Muscle layer of duodenum (tissue), 2 donors: ENCODE data around the gene CST9.

Experiments used
- H3K27ac ChIP-seq: one replicate; pipeline ENCODE4 v1.7.0; 2013; ENCODE audit warnings: mild to moderate bottlenecking, low read length
- H3K27me3 ChIP-seq: one replicate; pipeline ENCODE4 v1.7.0; 2013; ENCODE audit warnings: low read depth, mild to moderate bottlenecking, control low read depth, low read length
- H3K36me3 ChIP-seq, 2 donors: one replicate each; pipeline ENCODE4 v1.7.0; 2013; ENCODE audit warnings: low read length in 2 of 2, control low read depth in 1 of 2, mild to moderate bottlenecking in 1 of 2; ENCODE audit not compliant: insufficient read depth in 2 of 2, control insufficient read depth in 1 of 2
- H3K4me1 ChIP-seq, 2 donors: one replicate each; pipeline ENCODE4 v1.7.0; 2013; ENCODE audit warnings: low read length in 2 of 2, mild to moderate bottlenecking in 2 of 2, control low read depth in 1 of 2, moderate library complexity in 1 of 2; ENCODE audit not compliant: insufficient read depth in 2 of 2, control insufficient read depth in 1 of 2
- H3K4me3 ChIP-seq, 2 donors: one replicate each; pipeline ENCODE4 v1.7.0; 2013; ENCODE audit warnings: low read length in 2 of 2, low read depth in 1 of 2, mild to moderate bottlenecking in 1 of 2
- H3K9me3 ChIP-seq, 2 donors: one replicate each; pipeline ENCODE4 v1.7.0; 2013; ENCODE audit warnings: low read length in 2 of 2, control low read depth in 1 of 2, mild to moderate bottlenecking in 1 of 2; ENCODE audit not compliant: control insufficient read depth in 1 of 2
- donor health status: healthy.

Gene CST9

DNA sequence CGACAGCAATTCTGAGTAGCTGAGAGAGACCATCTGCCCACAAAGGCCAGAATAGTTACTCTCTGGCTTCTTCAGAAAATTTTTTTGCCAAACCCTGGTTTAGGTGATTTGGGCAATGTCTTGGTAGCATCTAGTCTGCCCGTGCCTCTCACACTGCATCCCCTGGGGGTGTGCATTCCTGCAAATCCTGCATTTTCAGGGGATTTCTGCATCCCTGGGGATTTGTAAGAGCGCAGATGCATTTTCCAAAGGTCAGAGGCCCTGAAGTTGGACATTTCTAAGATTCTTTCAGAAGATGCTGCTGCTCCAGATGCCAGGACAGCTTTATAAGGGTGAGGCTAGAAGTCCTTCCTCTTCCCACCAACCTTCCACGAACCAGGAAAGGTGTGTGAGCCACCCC, 4.0 kb downstream of the CST9 start:
- Histone ChIP-seq H3K27ac (no peak overlapping the region), H3K4me1 (peaks cover 0 to 5% of the 10 kb centered on the region in 2 donors), H3K36me3 (no peaks in the 10 kb centered on the region), H3K4me3 (no peak overlapping the region), H3K27me3 (no peaks in the 10 kb centered on the region), H3K9me3 (no peaks in the 10 kb centered on the region)

DNA sequence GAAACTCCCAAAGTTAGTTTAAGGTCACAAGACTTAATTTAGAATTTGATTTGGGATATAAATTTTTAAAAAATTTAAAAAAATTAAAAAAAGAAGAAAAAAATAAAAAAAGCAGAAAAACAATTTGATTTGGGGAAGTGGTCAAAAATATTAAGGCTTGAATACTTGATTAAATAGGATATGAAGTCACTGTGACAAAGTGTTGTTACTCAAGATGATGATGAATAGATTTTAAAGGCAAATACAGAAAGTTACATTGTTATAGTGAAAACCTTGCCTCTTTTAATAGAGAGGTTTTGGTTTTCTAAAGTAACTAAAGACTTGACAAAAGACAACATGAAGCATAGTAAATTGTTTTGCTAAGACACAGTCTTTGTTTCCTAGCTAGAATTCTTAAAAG, 7.2 kb downstream of the CST9 start:
- Histone ChIP-seq H3K36me3 (no peaks in the 10 kb centered on the region), H3K27ac (no peak overlapping the region), H3K9me3 (no peaks in the 10 kb centered on the region), H3K4me3 (no peak overlapping the region), H3K4me1 (no peaks in the 10 kb centered on the region), H3K27me3 (no peaks in the 10 kb centered on the region)

DNA sequence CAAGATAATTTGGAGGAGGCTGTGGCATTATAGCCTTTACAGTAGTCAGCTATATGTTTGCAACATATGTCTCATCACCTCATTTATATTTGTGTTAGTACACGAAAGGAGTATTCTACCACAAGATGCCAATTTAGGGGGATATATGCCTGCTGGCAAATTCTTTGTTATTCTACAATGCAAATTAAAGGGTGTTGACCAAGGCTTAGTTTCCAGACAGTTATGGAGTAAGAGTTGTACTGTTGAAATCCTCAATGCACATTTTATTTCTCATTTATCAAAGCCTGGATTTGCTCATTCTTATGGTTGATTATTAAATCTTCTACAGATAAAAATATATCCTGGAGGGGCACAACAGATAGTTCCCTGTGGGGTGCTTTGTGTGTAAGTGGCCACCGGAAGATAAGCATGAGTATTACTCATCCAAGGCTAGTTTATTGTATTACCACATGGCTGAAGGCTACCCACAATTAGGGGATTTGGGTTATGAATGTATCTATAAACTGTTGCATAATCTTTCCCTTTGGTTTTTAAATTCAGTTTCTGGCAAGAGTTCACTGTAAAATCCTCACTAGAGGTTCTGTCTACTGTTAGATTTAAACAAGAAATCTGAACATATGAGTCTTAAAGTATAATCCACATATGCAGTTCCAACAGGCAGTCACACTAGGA, 9.0 kb downstream of the CST9 start:
- Histone ChIP-seq H3K36me3 (no peaks in the 10 kb centered on the region), H3K4me3 (no peak overlapping the region), H3K4me1 (no peaks in the 10 kb centered on the region), H3K27ac (no peak overlapping the region), H3K27me3 (no peaks in the 10 kb centered on the region), H3K9me3 (no peaks in the 10 kb centered on the region)

DNA sequence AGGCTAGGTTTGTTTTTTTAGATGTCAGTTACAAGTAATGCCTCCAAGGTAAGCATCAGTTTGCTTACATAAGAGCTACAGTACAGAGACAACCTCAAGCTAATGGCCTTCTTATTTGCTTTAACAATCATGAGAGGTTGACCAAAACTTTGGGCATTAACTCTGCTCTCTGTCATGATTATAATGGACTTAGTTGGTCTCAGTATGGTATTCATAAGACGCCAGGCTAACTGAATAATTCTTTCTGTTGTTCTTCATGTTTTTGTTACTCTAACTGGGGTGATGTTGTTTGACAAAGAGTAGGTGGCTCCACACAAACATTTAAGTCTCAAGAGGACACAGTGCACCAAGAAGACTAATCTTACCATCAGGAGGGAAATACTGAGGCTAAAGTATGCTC, 9.8 kb downstream of the CST9 start:
- H3K4me3 ChIP-seq = no peak overlapping the region
- H3K36me3 ChIP-seq = no peaks in the 10 kb centered on the region
- H3K27ac ChIP-seq = no peak overlapping the region
- no peaks in the 10 kb centered on the region for H3K9me3 ChIP-seq
- H3K27me3 ChIP-seq = no peaks in the 10 kb centered on the region
- H3K4me1 ChIP-seq = no peaks in the 10 kb centered on the region

DNA sequence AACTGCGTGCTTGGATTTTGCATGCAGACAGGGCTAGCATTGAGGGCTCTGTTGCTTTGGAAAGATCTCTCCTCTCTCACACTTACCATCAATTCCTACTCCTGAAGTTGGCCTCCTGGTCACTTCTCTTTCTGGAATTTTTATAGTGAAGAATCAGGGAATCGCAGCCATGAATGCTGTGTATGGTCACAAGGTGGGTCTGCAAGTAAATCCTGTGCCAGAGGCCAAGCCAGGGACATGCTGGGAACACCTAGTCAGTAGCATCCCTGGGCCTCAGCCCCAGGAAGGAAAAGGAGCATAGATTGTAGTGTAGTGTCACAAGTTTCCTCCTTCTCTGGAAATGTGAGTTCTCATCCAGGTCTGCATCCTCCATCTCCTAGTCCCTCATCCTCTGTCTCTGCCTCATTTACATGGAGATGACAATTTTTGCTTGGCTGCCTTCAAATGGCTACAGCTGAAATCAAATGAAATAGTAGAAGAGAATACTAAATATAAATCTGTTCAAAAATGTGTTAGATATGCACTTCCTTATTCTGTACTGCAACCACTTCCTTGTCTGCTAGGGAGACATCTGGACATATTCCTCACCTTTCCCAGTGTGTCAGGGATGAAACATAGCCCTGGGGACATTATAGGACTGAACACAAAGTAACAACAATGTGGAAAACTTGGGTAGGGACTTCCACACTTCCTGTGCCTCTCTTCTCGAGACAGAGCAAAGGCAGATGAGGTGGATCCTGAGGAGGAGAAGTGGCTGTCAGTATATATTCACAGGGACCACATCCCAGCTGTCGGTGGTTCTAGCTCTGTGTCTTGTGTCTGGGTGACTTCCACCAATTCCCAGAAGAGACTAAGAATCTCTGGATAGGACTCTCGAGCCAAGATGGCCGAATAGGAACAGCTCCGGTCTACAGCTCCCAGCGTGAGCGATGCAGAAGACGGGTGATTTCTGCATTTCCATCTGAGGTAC, 17.0 kb downstream of the CST9 start:
- Histone ChIP-seq H3K4me3 (no peak overlapping the region), H3K27me3 (no peaks in the 10 kb centered on the region), H3K36me3 (no peaks in the 10 kb centered on the region), H3K9me3 (no peaks in the 10 kb centered on the region), H3K27ac (no peak overlapping the region), H3K4me1 (no peaks in the 10 kb centered on the region)

DNA sequence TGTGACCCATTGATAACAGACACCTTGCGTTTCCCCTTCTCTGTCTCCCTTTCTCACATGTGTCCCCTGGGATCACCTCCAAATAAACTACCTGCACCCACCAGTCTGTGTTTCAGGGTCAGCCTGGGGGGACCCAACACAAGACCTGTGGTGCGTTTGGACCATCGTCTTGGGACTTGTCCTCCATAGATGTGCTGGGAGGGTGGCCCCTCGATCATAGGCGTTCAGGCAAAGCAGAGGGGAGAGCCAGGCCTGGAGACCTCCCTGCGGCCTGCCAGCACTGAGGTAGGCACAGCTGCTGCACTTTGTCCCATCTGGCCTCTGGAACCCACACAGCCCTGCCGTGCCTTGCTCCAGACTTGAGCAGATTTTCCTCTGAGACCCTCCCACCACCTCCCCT, 18.1 kb downstream of the CST9 start:
- Histone ChIP-seq H3K36me3 (no peaks in the 10 kb centered on the region), H3K27ac (no peak overlapping the region), H3K9me3 (no peaks in the 10 kb centered on the region)

DNA sequence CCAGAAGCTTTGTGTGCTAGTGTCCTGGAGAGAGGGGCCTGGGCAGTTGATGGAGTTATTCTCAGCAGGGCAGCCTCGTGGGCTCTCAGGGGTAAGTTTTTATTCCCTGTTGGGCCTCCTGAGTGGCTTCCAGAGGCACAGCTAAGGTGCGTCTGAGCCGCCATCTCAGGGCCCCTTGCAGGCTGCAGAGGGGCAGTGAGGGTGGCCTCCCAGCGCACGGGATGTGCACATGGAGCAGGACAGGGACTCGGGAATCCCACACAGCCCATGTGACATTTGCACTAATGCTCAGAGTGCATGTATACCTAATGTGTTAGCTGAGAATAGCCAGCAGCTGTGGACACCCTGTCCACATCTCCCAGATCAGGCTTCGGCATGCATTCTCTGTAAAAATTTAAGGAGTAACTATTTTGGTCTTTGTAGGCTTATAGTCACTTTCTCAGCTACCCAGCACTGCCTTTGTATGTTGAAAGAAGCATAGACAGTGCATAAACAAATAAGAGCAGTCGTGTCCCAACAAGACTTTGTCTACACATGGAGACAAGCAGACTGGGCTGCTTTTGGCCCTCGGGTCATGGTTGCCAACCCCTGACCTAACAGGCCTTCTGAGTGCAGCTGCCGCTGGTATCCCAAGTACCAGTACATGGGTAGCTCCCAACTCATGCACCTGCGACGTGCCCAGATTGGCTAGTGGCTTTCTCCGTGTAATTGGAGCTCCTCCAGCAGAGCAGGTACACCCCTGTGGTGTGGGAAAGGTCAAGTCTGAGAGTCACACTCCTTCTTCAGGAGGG, 18.8 kb downstream of the CST9 start:
- no peaks in the 10 kb centered on the region for H3K4me1 ChIP-seq
- H3K27ac ChIP-seq = no peak overlapping the region

More for the DNA sequence above, 18.1 kb downstream of the CST9 start:
- Histone ChIP-seq H3K27me3 (no peaks in the 10 kb centered on the region), H3K4me3 (no peak overlapping the region), H3K4me1 (no peaks in the 10 kb centered on the region)

DNA sequence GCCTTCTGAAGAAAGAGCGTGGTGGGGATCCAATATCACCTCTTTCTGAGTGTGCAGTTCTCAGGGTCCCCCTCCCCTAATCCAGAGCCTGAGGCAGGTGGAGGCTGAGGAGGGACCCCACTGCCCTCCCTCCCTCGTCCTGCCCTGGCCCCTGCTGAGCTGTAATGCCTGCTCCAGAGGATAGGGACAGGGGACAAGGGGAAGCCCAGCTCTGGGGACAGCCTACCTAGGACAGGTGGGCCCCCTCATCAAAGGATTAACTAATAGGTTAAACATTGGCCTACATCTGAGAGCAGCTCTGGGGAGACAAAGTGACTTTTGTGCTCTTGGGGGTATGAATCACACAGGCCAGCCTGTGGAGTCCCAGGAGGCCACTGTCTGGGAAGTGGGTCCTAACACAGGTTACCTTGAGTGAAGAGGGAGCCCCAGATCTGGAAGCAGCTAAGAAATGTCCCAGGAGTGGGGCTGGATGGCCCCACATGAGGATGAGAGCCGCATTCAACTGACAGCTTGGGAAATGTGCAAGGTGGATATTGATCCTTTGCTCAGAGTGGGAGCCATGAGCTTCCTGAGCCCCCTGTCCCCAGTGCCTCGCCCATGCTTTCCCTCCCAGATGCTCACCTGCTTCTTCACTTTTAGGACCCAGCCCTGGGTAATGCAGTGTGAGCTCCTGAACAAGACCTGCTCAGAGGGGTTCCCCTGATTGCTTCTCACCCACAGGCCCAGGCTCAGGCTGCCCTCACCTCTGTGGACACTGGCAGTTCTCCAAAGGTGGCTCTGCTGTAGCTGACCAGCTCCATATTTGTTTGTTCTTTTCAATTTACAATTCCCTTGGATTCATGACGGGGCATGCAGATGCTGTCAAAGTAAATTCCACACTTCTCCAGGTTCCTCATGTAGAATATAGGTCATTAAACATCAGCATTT, 19.6 kb downstream of the CST9 start:
- H3K4me1 ChIP-seq = no peaks in the 10 kb centered on the region
- no peak overlapping the region for H3K27ac ChIP-seq
- H3K9me3 ChIP-seq = no peaks in the 10 kb centered on the region
- H3K36me3 ChIP-seq = no peaks in the 10 kb centered on the region
- H3K27me3 ChIP-seq = no peaks in the 10 kb centered on the region
- no peak overlapping the region for H3K4me3 ChIP-seq

More for the DNA sequence above, 18.8 kb downstream of the CST9 start:
- Histone ChIP-seq H3K4me3 (no peak overlapping the region), H3K36me3 (no peaks in the 10 kb centered on the region), H3K27me3 (no peaks in the 10 kb centered on the region), H3K9me3 (no peaks in the 10 kb centered on the region)

DNA sequence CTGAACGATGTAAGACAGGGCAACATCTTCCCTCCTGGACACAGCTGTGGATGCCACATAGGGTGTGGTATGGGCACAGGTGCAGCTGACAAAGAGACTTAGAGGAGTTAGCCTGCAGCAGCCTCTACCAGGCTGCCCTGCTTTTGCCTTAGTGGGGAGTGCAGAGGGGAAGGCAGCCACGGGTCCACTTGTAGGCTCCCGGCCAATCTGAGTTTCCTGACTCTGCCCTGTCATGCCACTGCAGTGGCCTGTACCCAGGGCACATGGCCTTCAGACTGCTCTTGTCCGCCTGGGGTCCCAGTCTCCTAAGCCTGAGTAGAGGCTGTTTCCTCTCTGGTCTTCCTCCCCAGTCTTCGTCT, 20.3 kb downstream of the CST9 start:
- H3K4me3 ChIP-seq = no peak overlapping the region
- H3K4me1 ChIP-seq = no peaks in the 10 kb centered on the region
- H3K27ac ChIP-seq = no peak overlapping the region
- H3K36me3 ChIP-seq = no peaks in the 10 kb centered on the region
- H3K9me3 ChIP-seq = no peaks in the 10 kb centered on the region
- H3K27me3 ChIP-seq = no peaks in the 10 kb centered on the region

DNA sequence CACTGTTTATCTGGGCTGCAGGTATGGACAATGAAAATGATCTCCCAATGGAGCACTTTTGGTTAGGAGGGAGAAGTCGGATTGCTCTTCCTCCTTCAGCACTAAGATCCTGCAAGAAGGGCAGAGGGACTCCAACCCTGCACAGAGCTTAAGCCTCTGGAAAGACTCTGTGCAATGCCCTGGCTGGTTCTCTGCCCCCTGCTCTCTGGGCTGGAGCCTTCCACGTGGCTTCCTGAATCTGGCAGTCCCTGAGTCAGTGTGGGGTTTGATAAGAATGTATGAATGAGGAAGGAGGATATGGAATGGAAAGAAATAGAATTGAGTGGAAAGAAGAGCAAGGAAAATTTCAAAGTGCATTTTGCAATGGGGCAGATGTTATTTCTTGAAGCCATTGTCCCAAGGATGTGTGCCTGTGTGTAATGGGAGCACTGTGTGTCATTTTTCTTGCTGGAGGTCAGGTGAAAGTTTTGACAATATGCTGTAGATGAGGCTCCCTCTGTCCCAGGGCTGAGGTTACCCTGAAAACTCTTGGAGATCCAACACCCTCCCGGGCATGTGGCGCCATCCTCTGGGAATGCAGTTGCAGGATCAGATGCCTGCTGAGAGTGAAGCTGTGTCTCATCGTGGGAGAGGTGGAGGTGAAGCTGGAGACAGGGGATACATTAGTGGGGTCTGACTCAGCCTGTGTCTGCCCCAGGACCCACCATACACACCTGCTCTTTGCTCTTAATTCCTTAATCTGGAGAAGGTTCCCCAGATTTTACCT, 21.1 kb downstream of the CST9 start:
- H3K27me3 ChIP-seq = no peaks in the 10 kb centered on the region
- H3K4me1 ChIP-seq = no peaks in the 10 kb centered on the region
- H3K36me3 ChIP-seq = no peaks in the 10 kb centered on the region
- no peak overlapping the region for H3K4me3 ChIP-seq
- no peak overlapping the region for H3K27ac ChIP-seq
- H3K9me3 ChIP-seq = no peaks in the 10 kb centered on the region
